Peyer's patch (tissue), 4 donors: ENCODE measurements around the gene CYREN.

Experiments
- CTCF ChIP-seq, 6 experiments: fragments of 450-650 bp in 4 of 6; fragments of 200-600 bp in 2 of 6; sonication (generic) in 1 of 6; IDR thresholded peaks; one replicate each; pipeline ENCODE4 v1.5.1; 2017 to 2019; ENCODE audit warnings: antibody characterized with exemption in 6 of 6, mild to moderate bottlenecking in 3 of 6, moderate library complexity in 1 of 6
- POLR2A ChIP-seq, 2 donors: fragments of 450-650 bp; IDR thresholded peaks; one replicate each; pipeline ENCODE4 v1.5.1; 2017; ENCODE audit warnings: antibody characterized with exemption in 2 of 2, mild to moderate bottlenecking in 2 of 2, moderate library complexity in 2 of 2

GRCh38 chr7:135185471-135186260 is 15.2 kb upstream of the CYREN start:
- TF ChIP-seq CTCF (IDR thresholded peaks at IDR 0.05) (no peak), POLR2A (IDR thresholded peaks at IDR 0.05) (no peak)
